Suprapubic skin (tissue), 4 donors: ENCODE data around the gene MB21D2.

Source experiments
- CTCF ChIP-seq, 2 donors: fragments of 200-600 bp in 1 of 2; fragments of 450-650 bp in 1 of 2; sonication (generic) in 1 of 2; IDR thresholded peaks; one replicate each; pipeline ENCODE4 v1.5.1; 2016 to 2019; ENCODE audit warnings: antibody characterized with exemption in 2 of 2, mild to moderate bottlenecking in 1 of 2, moderate library complexity in 1 of 2
- POLR2A ChIP-seq, 2 donors: fragments of 450-650 bp; IDR thresholded peaks; one replicate each; pipeline ENCODE4 v1.6.1; 2017; ENCODE audit warnings: antibody characterized with exemption in 2 of 2, mild to moderate bottlenecking in 2 of 2, moderate library complexity in 2 of 2
- POLR2AphosphoS5 ChIP-seq, 3 donors: sonication (generic); formaldehyde crosslinking; IDR thresholded peaks; one replicate each; pipeline ENCODE4 v1.6.1; 2017; ENCODE audit warnings: antibody characterized with exemption in 3 of 3

- no peak for TF ChIP-seq CTCF (IDR thresholded peaks at IDR 0.05)
- TF ChIP-seq POLR2AphosphoS5 (IDR thresholded peaks at IDR 0.05): no peak
- no peak for TF ChIP-seq POLR2A (IDR thresholded peaks at IDR 0.05)
These were observed 145.3 kb downstream of the MB21D2 start for GRCh38 chr3:192772240-192772894.
